Stimulated activated naive CD8-positive, alpha-beta T cell treated with anti-CD3 and anti-CD28 coated beads, Interleukin-15, Interleukin-2, amounts not matched to agents 100 U/mL and 50 U/mL, for 24 hours (primary cell): Measurements from ENCODE around the gene RABGAP1.
A peak's percentile ranks its signal among the peaks of the same experiment; 100 is the strongest.

Source experiments
- ATAC-seq: fragments of 150-1000 bp; cut with Tn5 transposase; one replicate; pipeline ENCODE4 v1.10.0; 2021
- DNase-seq: peaks from one replicate; pipeline ENCODE4 v3.0.0; 2021

RABGAP1 gene

GRCh38 chr9:123112015-123112975 lies 171.5 kb downstream of the RABGAP1 start:
- ATAC-seq (no peak), DNase-seq (no peak)

DNA sequence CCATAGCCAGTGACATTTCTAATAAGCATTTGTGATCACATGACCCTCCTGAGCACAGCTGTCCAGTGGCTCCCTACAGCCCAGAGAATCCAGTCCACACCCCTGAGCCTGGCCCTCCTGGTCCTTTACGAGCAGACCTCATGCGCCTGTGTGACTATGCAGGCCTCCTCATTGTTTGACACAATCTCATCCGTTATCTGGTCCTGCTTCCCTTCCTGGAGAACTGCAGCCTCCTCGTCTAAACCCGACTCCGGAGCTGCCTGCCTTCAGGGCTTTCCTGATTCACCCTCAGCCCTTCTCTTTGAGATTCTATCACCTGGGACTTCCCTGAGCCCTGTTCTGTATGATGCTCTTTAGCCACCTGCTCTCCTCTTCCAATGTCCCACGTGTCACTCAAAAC lies 172.4 kb downstream of the RABGAP1 start:
- no peak for ATAC-seq
- no peak for DNase-seq

- ATAC-seq (no peak), DNase-seq (no peak)
Measured at GRCh38 chr9:123115146-123115913, 174.5 kb downstream of the RABGAP1 start.

DNA sequence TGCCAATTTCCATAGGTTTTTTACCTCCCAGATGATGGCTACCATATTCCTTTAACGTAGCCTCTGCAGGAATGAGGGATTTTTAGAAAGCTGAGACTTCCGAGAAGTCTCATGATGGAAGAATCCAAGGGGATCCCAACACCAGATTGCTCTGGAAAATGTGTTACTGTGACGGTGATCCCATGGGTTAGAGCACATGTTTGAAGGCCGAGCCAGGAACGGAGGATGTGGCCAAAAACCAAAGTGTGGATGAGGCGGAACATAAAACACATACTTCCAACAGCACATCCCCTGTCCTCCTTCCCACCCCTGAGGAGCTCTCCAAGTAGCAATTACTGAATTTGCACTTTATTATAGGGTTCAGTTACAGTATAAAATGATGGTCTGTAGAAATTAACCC lies 175.2 kb downstream of the RABGAP1 start:
- ATAC-seq: no peak
- DNase-seq: no peak

- no peak for ATAC-seq
- no peak for DNase-seq
Measured at GRCh38 chr9:123119566-123119965, 178.7 kb downstream of the RABGAP1 start.

GRCh38 chr9:123120131-123120530 lies 179.3 kb downstream of the RABGAP1 start:
- ATAC-seq (peak; percentile 36), DNase-seq (no peak)

GRCh38 chr9:123120953-123121352 lies 180.1 kb downstream of the RABGAP1 start:
- DNase-seq: no peak
- peak; percentile 81 for ATAC-seq

DNA sequence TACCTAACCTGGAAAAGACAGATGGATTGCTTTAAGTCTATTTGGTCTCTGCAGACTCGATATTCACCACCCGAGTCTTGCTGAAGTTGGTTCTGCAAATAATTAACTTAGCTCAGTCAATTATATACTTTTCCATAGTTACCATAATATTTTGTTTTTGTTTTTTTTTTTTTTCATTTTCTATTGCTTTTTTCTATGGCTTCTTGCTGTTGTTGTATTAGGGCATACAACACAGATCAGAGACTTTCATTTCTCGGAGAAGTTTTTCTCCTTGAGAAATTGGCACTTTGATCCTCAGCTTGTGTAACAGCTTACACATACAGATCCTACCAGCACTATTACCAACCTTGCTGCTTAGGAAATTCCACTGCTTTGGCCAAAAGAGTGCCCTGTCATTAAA lies 180.6 kb downstream of the RABGAP1 start:
- no peak for DNase-seq
- ATAC-seq: no peak

GRCh38 chr9:123127512-123128075 lies 186.8 kb downstream of the RABGAP1 start:
- DNase-seq (no peak), ATAC-seq (no peak)

- no peak for ATAC-seq
Measured at GRCh38 chr9:123128591-123128990, 187.8 kb downstream of the RABGAP1 start.

DNA sequence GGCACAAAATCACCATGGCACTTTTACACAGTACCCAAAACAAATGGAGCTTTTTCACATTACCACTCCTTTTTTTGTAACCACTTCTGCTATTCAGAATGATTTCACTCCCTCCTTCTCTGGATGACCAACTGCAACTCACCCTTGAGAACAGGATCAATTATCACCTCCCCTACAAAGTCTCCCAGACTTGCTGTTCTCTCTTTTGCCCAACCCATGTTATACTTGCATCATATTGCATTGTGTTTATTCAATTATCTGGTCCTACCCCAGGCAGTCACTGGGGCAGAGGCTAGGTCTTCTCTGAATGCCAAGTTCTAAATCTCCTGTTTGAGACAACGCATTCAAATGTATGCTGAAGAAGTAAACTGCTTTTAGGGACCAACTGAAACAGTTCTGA lies 188.6 kb downstream of the RABGAP1 start:
- DNase-seq (no peak), ATAC-seq (no peak)

More at GRCh38 chr9:123128591-123128990, 187.8 kb downstream of the RABGAP1 start:
- no peak for DNase-seq

DNA sequence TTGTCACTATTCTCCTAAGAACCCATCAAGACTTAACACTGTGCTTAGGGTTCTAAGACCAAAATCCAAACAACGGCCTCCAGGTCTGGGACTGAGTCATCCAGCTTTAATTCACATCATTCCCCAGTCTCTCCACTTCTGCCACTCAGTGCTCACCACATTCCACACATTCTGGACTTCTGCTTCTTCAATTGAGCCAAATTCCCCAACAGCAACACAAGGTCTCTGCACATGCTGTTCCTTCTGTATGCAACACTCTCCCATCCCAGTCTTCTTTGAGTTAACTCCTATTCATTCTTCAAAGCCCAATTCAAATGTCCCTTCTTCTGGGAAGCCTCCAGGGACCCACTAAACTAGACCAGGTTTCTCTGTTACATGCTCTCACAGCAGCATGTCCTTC lies 190.4 kb downstream of the RABGAP1 start:
- DNase-seq (no peak), ATAC-seq (no peak)

DNA sequence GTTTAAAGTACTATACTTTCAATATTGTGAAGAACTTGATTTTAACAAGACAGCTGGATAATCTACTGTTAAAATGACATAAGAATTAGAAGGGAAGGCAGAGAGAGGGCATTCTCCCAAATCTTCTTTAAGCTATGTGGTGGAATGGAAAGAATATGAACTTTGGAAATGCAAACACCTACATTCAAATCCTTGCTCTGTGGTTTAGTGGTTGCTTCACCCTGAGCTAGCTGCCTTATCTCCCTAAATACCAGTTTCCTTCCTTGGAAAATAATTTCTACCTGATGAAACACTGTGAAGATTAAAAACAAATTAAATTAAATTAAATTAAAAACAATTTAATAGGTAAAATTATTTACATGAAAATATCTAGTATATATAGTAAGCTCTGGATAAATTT lies 191.2 kb downstream of the RABGAP1 start:
- DNase-seq: no peak

GRCh38 chr9:123132696-123133095 lies 191.9 kb downstream of the RABGAP1 start:
- DNase-seq (no peak), ATAC-seq (no peak)

More for the DNA sequence above, 191.2 kb downstream of the RABGAP1 start:
- ATAC-seq: no peak

GRCh38 chr9:123135430-123135829 lies 194.6 kb downstream of the RABGAP1 start:
- no peak for ATAC-seq
- DNase-seq: no peak

- ATAC-seq (no peak), DNase-seq (no peak)
Measured at GRCh38 chr9:123138163-123138562, 197.3 kb downstream of the RABGAP1 start.

DNA sequence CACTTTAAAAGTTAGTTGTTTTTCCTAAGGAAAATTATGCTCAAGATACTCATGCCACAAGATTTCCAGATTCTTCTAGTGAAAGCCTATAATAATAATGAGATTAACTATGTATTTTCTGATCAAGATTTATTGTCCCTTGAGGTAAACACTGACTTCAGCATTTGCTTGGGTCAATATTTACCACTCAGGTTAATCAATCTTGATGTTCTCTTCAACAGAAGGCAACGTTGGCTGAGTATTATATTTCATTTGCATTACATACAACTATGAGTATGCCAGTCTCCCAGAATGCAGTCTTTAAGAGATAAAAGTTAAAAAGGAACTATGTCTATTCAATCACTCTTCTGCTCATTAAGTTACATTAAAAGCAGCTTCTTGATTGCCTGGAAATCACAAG lies 208.2 kb downstream of the RABGAP1 start:
- DNase-seq: no peak
- ATAC-seq: no peak

DNA sequence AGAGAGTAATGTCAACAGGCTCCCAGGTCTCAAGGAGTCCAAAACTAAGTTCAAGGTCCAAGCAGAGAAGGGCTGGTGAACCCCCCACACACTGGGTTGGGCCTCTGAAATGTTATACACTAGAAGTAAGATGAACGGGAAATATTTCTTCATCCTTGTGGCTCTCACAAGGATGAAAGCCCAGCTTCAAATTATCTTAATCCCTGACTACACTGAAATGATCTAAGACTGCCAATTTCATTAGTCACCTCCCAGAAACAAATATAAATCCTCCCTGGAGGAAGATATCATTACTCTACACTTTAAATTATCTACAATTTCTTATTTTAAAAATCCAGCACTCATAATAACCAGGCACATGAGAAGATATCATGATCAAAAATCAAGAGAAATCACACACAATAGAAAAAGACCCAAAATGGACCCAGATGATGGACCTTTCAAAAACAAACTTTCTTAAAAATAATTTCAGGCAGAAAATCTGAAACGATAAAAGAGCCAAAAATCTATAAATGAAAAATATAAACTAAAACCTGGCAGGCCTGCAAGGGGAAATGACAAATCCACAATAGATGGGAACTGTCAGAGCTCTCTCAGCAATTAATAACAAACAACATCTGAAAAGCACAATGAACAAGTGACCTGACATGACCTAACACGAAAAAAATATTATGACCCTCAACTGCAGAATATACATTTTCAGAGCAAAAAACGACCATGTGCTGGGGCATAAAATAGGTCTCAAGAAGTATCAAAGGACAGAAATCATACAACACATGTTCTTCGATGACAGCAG lies 210.1 kb downstream of the RABGAP1 start:
- DNase-seq (no peak), ATAC-seq (no peak)
